Calu3 (cell line): Measurements from ENCODE around the gene OTOG. TPM values are rescaled to one million over a fixed set of nuclear protein-coding genes. Genes with fewer than 3 reads are reported as not detected.

ENCODE experiments used
- BruUV-seq: library from RNA; stranded (reverse); fragments of 400-500 nt; replicated peaks from 2 replicates; lab custom pipeline; 2021; lab: Mats Ljungman, UMichigan
- CTCF ChIA-PET: fragments of 300-600 bp; sonication (Branson Sonifier 250); formaldehyde crosslinking; loops from one replicate; lab custom pipeline; 2022; ENCODE audit warnings: antibody characterized with exemption; lab: Charles Lee
- DNase-seq: peaks from one replicate; pipeline ENCODE4 v3.0.0; 2022
- H3K27ac Mint-ChIP-seq: one replicate; pipeline ENCODE4 v1.8.0; 2022; ENCODE audit warnings: mixed read lengths; ENCODE audit not compliant: unreplicated experiment
- H3K27me3 Mint-ChIP-seq: one replicate; pipeline ENCODE4 v1.8.0; 2022; ENCODE audit warnings: mixed read lengths; ENCODE audit not compliant: unreplicated experiment
- H3K36me3 Mint-ChIP-seq: one replicate; pipeline ENCODE4 v1.8.0; 2022; ENCODE audit warnings: mild to moderate bottlenecking, moderate library complexity, mixed read lengths; ENCODE audit not compliant: insufficient read depth, unreplicated experiment
- H3K4me1 Mint-ChIP-seq: one replicate; pipeline ENCODE4 v1.8.0; 2022; ENCODE audit warnings: mild to moderate bottlenecking, low read depth, mixed read lengths; ENCODE audit not compliant: unreplicated experiment
- H3K4me3 Mint-ChIP-seq: one replicate; pipeline ENCODE4 v1.8.0; 2022; ENCODE audit warnings: mild to moderate bottlenecking, low read depth, moderate library complexity, mixed read lengths; ENCODE audit not compliant: unreplicated experiment
- H3K9me3 Mint-ChIP-seq: one replicate; pipeline ENCODE4 v1.8.0; 2022; ENCODE audit warnings: low read depth, mixed read lengths; ENCODE audit not compliant: unreplicated experiment
- CTCF ChIP-seq: fragments of 200-600 bp; IDR thresholded peaks from one replicate; pipeline ENCODE4 v1.8.0; 2022; ENCODE audit warnings: antibody characterized with exemption; ENCODE audit not compliant: unreplicated experiment
- intact Hi-C: fragments of 100-400 bp; cut with micrococcal nuclease; formaldehyde crosslinking; loops from one replicate; pipeline ENCODE4 v1.10.0; 2022; ENCODE audit not compliant: unreplicated experiment
- total RNA-seq: library from RNA; stranded (reverse); gene quantifications from 2 replicates; pipeline ENCODE4 v1.2.3, GENCODE V29; 2022

The OTOG gene
- total RNA-seq, 1 experiment from 2014 or later: not detected

- BruUV-seq: no TSS peak
- no peaks in the 10 kb centered on the region for H3K4me1 Mint-ChIP-seq
- no peak overlapping the region for H3K27ac Mint-ChIP-seq
- H3K9me3 Mint-ChIP-seq: no peaks in the 10 kb centered on the region
- no peak for TF ChIP-seq CTCF
- intact Hi-C loops: no loop called here
- H3K36me3 Mint-ChIP-seq: no peaks in the 10 kb centered on the region
- no peak overlapping the region for H3K4me3 Mint-ChIP-seq
- CTCF ChIA-PET: no interaction called here
- DNase-seq: no peak
- H3K27me3 Mint-ChIP-seq: peaks cover 45% of the 10 kb centered on the region
Measured at GRCh38 chr11:17578958-17579357, 31.9 kb downstream of the OTOG start.

GRCh38 chr11:17579451-17579850, 32.4 kb downstream of the OTOG start:
- no peak for DNase-seq
- no peak for TF ChIP-seq CTCF
- H3K4me1 Mint-ChIP-seq: no peaks in the 10 kb centered on the region
- BruUV-seq: no TSS peak
- intact Hi-C loops: no loop called here
- CTCF ChIA-PET: no interaction called here
- peaks cover 43% of the 10 kb centered on the region for H3K27me3 Mint-ChIP-seq
- no peaks in the 10 kb centered on the region for H3K36me3 Mint-ChIP-seq
- H3K9me3 Mint-ChIP-seq: no peaks in the 10 kb centered on the region
- H3K4me3 Mint-ChIP-seq: no peak overlapping the region
- H3K27ac Mint-ChIP-seq: no peak overlapping the region

- no peak for TF ChIP-seq CTCF
- BruUV-seq: no TSS peak
- intact Hi-C loops: no loop called here
- Mint-ChIP-seq H3K4me3 (no peak overlapping the region), H3K9me3 (no peaks in the 10 kb centered on the region), H3K27ac (no peak overlapping the region), H3K4me1 (no peaks in the 10 kb centered on the region), H3K36me3 (no peaks in the 10 kb centered on the region), H3K27me3 (peaks cover 43% of the 10 kb centered on the region)
- CTCF ChIA-PET: no interaction called here
- DNase-seq: no peak
Measured at GRCh38 chr11:17580271-17580670, 33.2 kb downstream of the OTOG start.

GRCh38 chr11:17581036-17581731, 34.1 kb downstream of the OTOG start:
- CTCF ChIA-PET: no interaction called here
- peaks cover 51% of the 10 kb centered on the region for H3K27me3 Mint-ChIP-seq
- no TSS peak for BruUV-seq

More at GRCh38 chr11:17581036-17581731, 34.1 kb downstream of the OTOG start:
- no peak for TF ChIP-seq CTCF
- DNase-seq: no peak
- H3K4me3 Mint-ChIP-seq: no peak overlapping the region
- no peaks in the 10 kb centered on the region for H3K4me1 Mint-ChIP-seq
- intact Hi-C loops: no loop called here
- H3K9me3 Mint-ChIP-seq: no peaks in the 10 kb centered on the region
- H3K36me3 Mint-ChIP-seq: no peaks in the 10 kb centered on the region
- no peak overlapping the region for H3K27ac Mint-ChIP-seq
